Ishikawa (cell line): Measurements from ENCODE around the gene SSR2.

Source experiments
- CEBPB ChIP-seq: IDR thresholded peaks from 2 replicates; pipeline ENCODE4 v1.6.1; 2012
- CREB1 ChIP-seq: IDR thresholded peaks from 2 replicates; pipeline ENCODE4 v1.6.1; 2012; ENCODE audit warnings: low read depth
- EP300 ChIP-seq: IDR thresholded peaks from 2 replicates; pipeline ENCODE4 v1.6.1; 2012; ENCODE audit warnings: borderline replicate concordance
- FOXM1 ChIP-seq: IDR thresholded peaks from 2 replicates; pipeline ENCODE4 v1.6.1; 2012; ENCODE audit warnings: low read depth, borderline replicate concordance
- MAX ChIP-seq: IDR thresholded peaks from 2 replicates; pipeline ENCODE4 v1.6.1; 2012
- NFIC ChIP-seq: IDR thresholded peaks from 2 replicates; pipeline ENCODE4 v1.6.1; 2012
- TCF12 ChIP-seq: IDR thresholded peaks from 2 replicates; pipeline ENCODE4 v1.6.1; 2012; ENCODE audit warnings: low read depth
- USF1 ChIP-seq: IDR thresholded peaks from 2 replicates; pipeline ENCODE4 v1.6.1; 2012
- YY1 ChIP-seq: IDR thresholded peaks from 2 replicates; pipeline ENCODE4 v1.6.1; 2012; ENCODE audit warnings: low read depth
- ZBTB7A ChIP-seq: IDR thresholded peaks from 2 replicates; pipeline ENCODE4 v1.6.1; 2012; ENCODE audit warnings: low read depth
- TF ChIP-seq, protein P1 (sequence below): IDR thresholded peaks from 2 replicates; pipeline ENCODE4 v1.6.1; 2012; ENCODE audit warnings: low read depth, mild to moderate bottlenecking

DNA sequence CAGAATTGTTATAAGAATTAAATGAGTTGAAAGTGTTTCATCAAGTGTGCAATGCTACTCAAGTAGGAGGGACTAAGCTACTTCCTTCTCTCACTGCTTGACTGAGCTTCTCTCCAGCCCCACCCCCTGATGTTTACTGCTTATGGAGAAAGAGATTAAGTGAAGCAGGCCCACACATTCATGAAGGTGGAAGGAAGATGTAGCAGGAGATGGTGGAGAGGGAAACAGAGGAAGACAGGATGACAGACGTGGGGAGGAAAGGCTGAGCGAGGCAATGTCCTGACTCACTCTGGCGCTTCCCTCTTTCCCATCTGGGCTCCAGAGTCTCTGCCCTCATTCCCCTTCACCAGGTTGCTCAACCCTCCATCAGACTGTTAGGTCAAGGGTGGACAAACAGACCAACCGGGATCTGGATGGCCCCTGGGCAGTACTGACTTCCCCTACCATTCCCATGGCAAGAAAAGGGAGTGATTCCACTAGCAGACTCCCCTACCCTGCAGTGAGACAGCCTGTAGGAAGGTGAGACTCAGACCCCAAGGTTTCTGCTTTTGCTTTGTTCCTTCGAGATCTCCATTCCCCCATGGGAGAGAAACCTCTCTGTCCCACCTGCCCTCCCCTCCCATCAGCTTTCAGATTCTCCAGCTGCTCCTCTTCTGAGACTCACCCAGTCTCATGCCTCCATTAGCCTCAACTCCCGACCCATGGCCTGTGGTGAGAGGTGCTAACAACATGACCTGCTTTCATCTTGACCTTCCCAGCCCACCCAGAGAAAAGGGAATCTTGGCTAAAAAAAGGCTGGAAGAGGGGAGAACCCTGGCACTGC lies 39.3 kb downstream of the SSR2 start:
- TF ChIP-seq NFIC (no peak), EP300 (no peak), ZBTB7A (no peak), MAX (no peak), TCF12 (no peak), USF1 (no peak), YY1 (no peak), CEBPB (no peak), FOXM1 (no peak), CREB1 (no peak)
- TF ChIP-seq, protein P1, sequence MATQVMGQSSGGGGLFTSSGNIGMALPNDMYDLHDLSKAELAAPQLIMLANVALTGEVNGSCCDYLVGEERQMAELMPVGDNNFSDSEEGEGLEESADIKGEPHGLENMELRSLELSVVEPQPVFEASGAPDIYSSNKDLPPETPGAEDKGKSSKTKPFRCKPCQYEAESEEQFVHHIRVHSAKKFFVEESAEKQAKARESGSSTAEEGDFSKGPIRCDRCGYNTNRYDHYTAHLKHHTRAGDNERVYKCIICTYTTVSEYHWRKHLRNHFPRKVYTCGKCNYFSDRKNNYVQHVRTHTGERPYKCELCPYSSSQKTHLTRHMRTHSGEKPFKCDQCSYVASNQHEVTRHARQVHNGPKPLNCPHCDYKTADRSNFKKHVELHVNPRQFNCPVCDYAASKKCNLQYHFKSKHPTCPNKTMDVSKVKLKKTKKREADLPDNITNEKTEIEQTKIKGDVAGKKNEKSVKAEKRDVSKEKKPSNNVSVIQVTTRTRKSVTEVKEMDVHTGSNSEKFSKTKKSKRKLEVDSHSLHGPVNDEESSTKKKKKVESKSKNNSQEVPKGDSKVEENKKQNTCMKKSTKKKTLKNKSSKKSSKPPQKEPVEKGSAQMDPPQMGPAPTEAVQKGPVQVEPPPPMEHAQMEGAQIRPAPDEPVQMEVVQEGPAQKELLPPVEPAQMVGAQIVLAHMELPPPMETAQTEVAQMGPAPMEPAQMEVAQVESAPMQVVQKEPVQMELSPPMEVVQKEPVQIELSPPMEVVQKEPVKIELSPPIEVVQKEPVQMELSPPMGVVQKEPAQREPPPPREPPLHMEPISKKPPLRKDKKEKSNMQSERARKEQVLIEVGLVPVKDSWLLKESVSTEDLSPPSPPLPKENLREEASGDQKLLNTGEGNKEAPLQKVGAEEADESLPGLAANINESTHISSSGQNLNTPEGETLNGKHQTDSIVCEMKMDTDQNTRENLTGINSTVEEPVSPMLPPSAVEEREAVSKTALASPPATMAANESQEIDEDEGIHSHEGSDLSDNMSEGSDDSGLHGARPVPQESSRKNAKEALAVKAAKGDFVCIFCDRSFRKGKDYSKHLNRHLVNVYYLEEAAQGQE, result no peak
